Liver (tissue), 9 donors: ENCODE measurements around the gene MAML3. TPM values are rescaled to one million over a fixed set of nuclear protein-coding genes. Genes with fewer than 3 reads are reported as not detected.

Experiments used
- DNase-seq: peaks from one replicate; pipeline ENCODE4 v3.0.0-alpha.2; 2017; ENCODE audit warnings: low spot score
- H3K27ac ChIP-seq, 2 donors: one replicate each; pipeline ENCODE4 v1.7.0; 2013; ENCODE audit warnings: inconsistent platforms in 2 of 2, low read length in 2 of 2, control low read depth in 1 of 2, low read depth in 1 of 2, mild to moderate bottlenecking in 1 of 2
- H3K27me3 ChIP-seq, 4 donors: one replicate each; pipeline versions ENCODE4 v1.6.1 to v1.7.0; 2013; ENCODE audit warnings: low read length in 3 of 4, inconsistent platforms in 1 of 4, mild to moderate bottlenecking in 1 of 4, moderate library complexity in 1 of 4; ENCODE audit not compliant: control insufficient read depth in 4 of 4, insufficient read depth in 4 of 4
- H3K36me3 ChIP-seq, 4 donors: one replicate each; pipeline versions ENCODE4 v1.6.1 to v1.7.0; 2013; ENCODE audit warnings: low read length in 3 of 4, mild to moderate bottlenecking in 3 of 4, low read depth in 1 of 4, moderate library complexity in 1 of 4; ENCODE audit not compliant: control insufficient read depth in 4 of 4, insufficient read depth in 3 of 4
- H3K4me1 ChIP-seq, 4 donors: one replicate each; pipeline versions ENCODE4 v1.6.1 to v1.7.0; 2013; ENCODE audit warnings: low read length in 3 of 4, mild to moderate bottlenecking in 3 of 4, moderate library complexity in 1 of 4; ENCODE audit not compliant: control insufficient read depth in 4 of 4, insufficient read depth in 4 of 4
- H3K4me3 ChIP-seq, 3 donors: one replicate each; pipeline versions ENCODE4 v1.6.1 to v1.7.0; 2013; ENCODE audit warnings: low read length in 3 of 3, control low read depth in 1 of 3, low read depth in 1 of 3, mild to moderate bottlenecking in 1 of 3
- H3K9ac ChIP-seq, 2 donors: one replicate each; pipeline ENCODE4 v1.7.0; 2013; ENCODE audit warnings: low read length in 2 of 2, mild to moderate bottlenecking in 2 of 2, moderate library complexity in 2 of 2, control low read depth in 1 of 2, low read depth in 1 of 2
- H3K9me3 ChIP-seq, 4 donors: one replicate each; pipeline versions ENCODE4 v1.6.1 to v1.7.0; 2013; ENCODE audit warnings: low read length in 3 of 4; ENCODE audit not compliant: control insufficient read depth in 4 of 4
- EGR1 ChIP-seq, 2 donors: IDR thresholded peaks; 2 replicates each; pipeline ENCODE4 v1.6.1; 2016 to 2018; ENCODE audit warnings: antibody characterized with exemption in 2 of 2, low read depth in 2 of 2
- FOXA1 ChIP-seq: IDR thresholded peaks from 2 replicates; pipeline ENCODE4 v1.6.1; 2016; ENCODE audit warnings: antibody characterized with exemption
- FOXA2 ChIP-seq: IDR thresholded peaks from 2 replicates; pipeline ENCODE4 v1.6.1; 2016; ENCODE audit warnings: antibody characterized with exemption
- GABPA ChIP-seq, 2 donors: IDR thresholded peaks in 1 of 2; conservative IDR thresholded peaks in 1 of 2; 2 replicates each; pipeline ENCODE4 v1.6.1; 2016; ENCODE audit warnings: antibody characterized with exemption in 2 of 2, mild to moderate bottlenecking in 1 of 2, moderate library complexity in 1 of 2
- HNF4A ChIP-seq, 2 donors: conservative IDR thresholded peaks; 2 replicates each; pipeline ENCODE4 v1.6.1; 2016; ENCODE audit warnings: antibody characterized with exemption in 2 of 2, mild to moderate bottlenecking in 2 of 2
- JUND ChIP-seq, 2 donors: IDR thresholded peaks; 2 replicates each; pipeline ENCODE4 v1.6.1; 2016; ENCODE audit warnings: antibody characterized with exemption in 2 of 2
- MAX ChIP-seq: IDR thresholded peaks from 2 replicates; pipeline ENCODE4 v1.6.1; 2016; ENCODE audit warnings: antibody characterized with exemption
- NR2F2 ChIP-seq: IDR thresholded peaks from 2 replicates; pipeline ENCODE4 v1.6.1; 2016; ENCODE audit warnings: antibody characterized with exemption
- RAD21 ChIP-seq, 2 donors: IDR thresholded peaks; 2 replicates each; pipeline ENCODE4 v1.6.1; 2016; ENCODE audit warnings: antibody characterized with exemption in 2 of 2, mild to moderate bottlenecking in 2 of 2
- RXRA ChIP-seq, 2 donors: IDR thresholded peaks; 2 replicates each; pipeline ENCODE4 v1.6.1; 2017 to 2018; ENCODE audit warnings: antibody characterized with exemption in 2 of 2, mild to moderate bottlenecking in 1 of 2
- SP1 ChIP-seq: IDR thresholded peaks from 2 replicates; pipeline ENCODE4 v1.6.1; 2018; ENCODE audit warnings: antibody characterized with exemption, mild to moderate bottlenecking
- WGBS: extraction: QIAGEN DNeasy Blood & Tissue Kit; methylation state at CpG from one replicate; pipeline ENCODE4 v1.1.7; 2013; 5-methylcytosine and 5-hydroxymethylcytosine counted together
- polyA plus RNA-seq, 2 donors: library from polyadenylated mRNA; stranded (reverse) in 1 of 2; unstranded in 1 of 2; fragments of 200-250 nt in 1 of 2; fragments of >200 nt in 1 of 2; fragmentation: Nextera tagmentation in 1 of 2; extraction: Ambion mirVana in 1 of 2; gene quantifications; one replicate each; pipeline versions ENCODE4 v1.2.1 to v1.2.3, GENCODE V29; 2013 to 2015
- total RNA-seq, 2 donors: library from RNA; depleted of rRNA; stranded (reverse); fragments of >200 nt; gene quantifications; one replicate each; pipeline ENCODE4 v1.2.3, GENCODE V29; 2014
- TF ChIP-seq, protein P1 (sequence below): IDR thresholded peaks from 2 replicates; pipeline ENCODE4 v1.6.1; 2016; ENCODE audit warnings: antibody characterized with exemption, mild to moderate bottlenecking
- donor health status: healthy.
- donor health status: healthy.
- donor health status: healthy.
- donor health status: healthy.
- donor health status: healthy.

Gene MAML3
- total and polyA plus RNA-seq, 4 donors: 1.3 to 4.3 (median 2.7) TPM

DNA sequence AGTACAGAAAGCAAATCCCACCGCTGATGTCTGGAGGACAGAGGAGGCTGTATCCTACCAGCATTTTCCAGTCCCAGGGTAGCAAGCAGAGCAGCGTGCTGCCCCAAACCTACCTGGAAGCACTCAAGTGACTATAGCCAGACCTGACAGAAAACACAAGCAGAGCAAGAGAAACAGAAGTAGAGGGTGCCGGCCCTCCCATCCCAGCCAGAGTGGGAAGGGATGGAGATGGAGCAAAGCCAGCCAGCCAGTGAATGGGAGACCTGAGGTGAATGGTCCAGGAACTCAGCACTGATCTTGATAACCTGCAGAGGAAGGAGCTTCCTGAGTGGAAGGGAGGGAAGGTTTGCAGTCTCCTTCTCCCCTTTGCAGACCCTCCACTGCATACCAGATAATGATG, 185.2 kb downstream of the MAML3 start:
- no peaks in the 10 kb centered on the region for H3K27me3 ChIP-seq
- no peak overlapping the region for H3K27ac ChIP-seq
- no peak for DNase-seq
- H3K4me3 ChIP-seq: no peak overlapping the region
- H3K4me1 ChIP-seq: peaks cover 2 to 24% (median 14%) of the 10 kb centered on the region in 4 donors
- H3K9me3 ChIP-seq: no peaks in the 10 kb centered on the region
- no peaks in the 10 kb centered on the region for H3K36me3 ChIP-seq
- no peak for TF ChIP-seq RXRA (IDR thresholded peaks at IDR 0.05)
- TF ChIP-seq RAD21 (IDR thresholded peaks at IDR 0.05): no peak
- TF ChIP-seq JUND (IDR thresholded peaks at IDR 0.05): no peak
- TF ChIP-seq NR2F2: no peak
- TF ChIP-seq HNF4A (conservative IDR thresholded peaks at IDR 0.05): no peak
- TF ChIP-seq FOXA1: no peak
- TF ChIP-seq, protein P1, sequence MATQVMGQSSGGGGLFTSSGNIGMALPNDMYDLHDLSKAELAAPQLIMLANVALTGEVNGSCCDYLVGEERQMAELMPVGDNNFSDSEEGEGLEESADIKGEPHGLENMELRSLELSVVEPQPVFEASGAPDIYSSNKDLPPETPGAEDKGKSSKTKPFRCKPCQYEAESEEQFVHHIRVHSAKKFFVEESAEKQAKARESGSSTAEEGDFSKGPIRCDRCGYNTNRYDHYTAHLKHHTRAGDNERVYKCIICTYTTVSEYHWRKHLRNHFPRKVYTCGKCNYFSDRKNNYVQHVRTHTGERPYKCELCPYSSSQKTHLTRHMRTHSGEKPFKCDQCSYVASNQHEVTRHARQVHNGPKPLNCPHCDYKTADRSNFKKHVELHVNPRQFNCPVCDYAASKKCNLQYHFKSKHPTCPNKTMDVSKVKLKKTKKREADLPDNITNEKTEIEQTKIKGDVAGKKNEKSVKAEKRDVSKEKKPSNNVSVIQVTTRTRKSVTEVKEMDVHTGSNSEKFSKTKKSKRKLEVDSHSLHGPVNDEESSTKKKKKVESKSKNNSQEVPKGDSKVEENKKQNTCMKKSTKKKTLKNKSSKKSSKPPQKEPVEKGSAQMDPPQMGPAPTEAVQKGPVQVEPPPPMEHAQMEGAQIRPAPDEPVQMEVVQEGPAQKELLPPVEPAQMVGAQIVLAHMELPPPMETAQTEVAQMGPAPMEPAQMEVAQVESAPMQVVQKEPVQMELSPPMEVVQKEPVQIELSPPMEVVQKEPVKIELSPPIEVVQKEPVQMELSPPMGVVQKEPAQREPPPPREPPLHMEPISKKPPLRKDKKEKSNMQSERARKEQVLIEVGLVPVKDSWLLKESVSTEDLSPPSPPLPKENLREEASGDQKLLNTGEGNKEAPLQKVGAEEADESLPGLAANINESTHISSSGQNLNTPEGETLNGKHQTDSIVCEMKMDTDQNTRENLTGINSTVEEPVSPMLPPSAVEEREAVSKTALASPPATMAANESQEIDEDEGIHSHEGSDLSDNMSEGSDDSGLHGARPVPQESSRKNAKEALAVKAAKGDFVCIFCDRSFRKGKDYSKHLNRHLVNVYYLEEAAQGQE: no peak
- WGBS: 86% methylated on average over 3 of the region's 3 CpGs
- no peak overlapping the region for H3K9ac ChIP-seq

DNA sequence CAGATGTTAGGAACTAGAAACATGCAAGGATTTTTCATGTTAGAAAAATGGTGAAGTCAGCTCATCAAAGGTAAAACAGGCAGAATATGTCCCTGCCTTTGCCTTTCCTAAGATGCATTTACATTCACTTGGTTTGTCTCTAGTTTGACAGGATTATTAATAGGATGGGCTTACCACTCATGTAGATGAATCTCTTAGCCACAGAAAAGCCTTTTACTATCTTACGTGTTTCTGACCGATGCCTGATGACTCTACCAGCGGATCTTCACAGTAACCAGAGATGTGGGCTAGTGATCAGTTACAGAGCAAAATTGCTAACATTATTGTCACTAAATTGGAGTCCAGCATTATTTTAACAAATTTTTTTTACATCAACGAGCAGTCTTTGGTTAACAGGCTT, 187.6 kb downstream of the MAML3 start:
- Histone ChIP-seq H3K36me3 (no peaks in the 10 kb centered on the region), H3K9me3 (no peaks in the 10 kb centered on the region), H3K27ac (no peak overlapping the region), H3K27me3 (no peaks in the 10 kb centered on the region), H3K4me1 (peaks cover 2 to 24% (median 14%) of the 10 kb centered on the region in 4 donors), H3K4me3 (no peak overlapping the region), H3K9ac (no peak overlapping the region)
- TF ChIP-seq MAX (no peak), EGR1 (IDR thresholded peaks at IDR 0.05; ENCODE audit: low read depth in 2 of 2) (no peak), FOXA1 (no peak), FOXA2 (no peak), RXRA (IDR thresholded peaks at IDR 0.05) (no peak), GABPA (IDR thresholded peaks at IDR 0.05 in 1 of 2, conservative IDR thresholded peaks at IDR 0.05 in 1 of 2) (no peak), SP1 (no peak)
- TF ChIP-seq, protein P1: no peak
- no peak for DNase-seq
- WGBS: 94% methylated on average over 4 of the region's 4 CpGs
